Breast epithelium (tissue), 4 donors: ENCODE results near the gene PDE7B. TPM values are rescaled to one million over a fixed set of nuclear protein-coding genes. Genes with fewer than 3 reads are reported as not detected.
A peak's percentile ranks its signal among the peaks of the same experiment; 100 is the strongest.

Source experiments
- DNase-seq, 2 donors: peaks; one replicate each; pipeline ENCODE4 v3.0.0-alpha.2; 2019; ENCODE audit warnings: low spot score in 2 of 2
- H3K27ac ChIP-seq, 2 donors: fragments of 200-600 bp; sonication (generic) in 1 of 2; one replicate each; pipeline ENCODE4 v1.5.1; 2016 to 2019; ENCODE audit warnings: mild to moderate bottlenecking in 1 of 2
- H3K27me3 ChIP-seq, 2 donors: fragments of 200-600 bp; sonication (generic) in 1 of 2; one replicate each; pipeline versions ENCODE4 v1.5.1 to v1.6.0; 2017 to 2019; ENCODE audit warnings: control low read depth in 1 of 2, mild to moderate bottlenecking in 1 of 2
- H3K36me3 ChIP-seq: fragments of 200-600 bp; one replicate; pipeline ENCODE4 v1.5.1; 2019
- H3K4me1 ChIP-seq, 2 donors: fragments of 200-600 bp; sonication (generic); one replicate each; pipeline ENCODE4 v1.5.1; 2016 to 2019; ENCODE audit warnings: control low read depth in 1 of 2
- H3K4me3 ChIP-seq, 3 donors: fragments of 200-600 bp; sonication (generic); 1 replicate in 2 of 3; 2 replicates in 1 of 3; pipeline ENCODE4 v1.5.1; 2016 to 2019; ENCODE audit warnings: mild to moderate bottlenecking in 3 of 3, moderate library complexity in 2 of 3
- H3K9me3 ChIP-seq, 2 donors: fragments of 200-600 bp; sonication (generic) in 1 of 2; one replicate each; pipeline ENCODE4 v1.5.1; 2016 to 2019; ENCODE audit warnings: control low read depth in 1 of 2
- CTCF ChIP-seq, 3 donors: fragments of 450-650 bp; IDR thresholded peaks; one replicate each; pipeline ENCODE4 v1.5.1; 2016 to 2017; ENCODE audit warnings: antibody characterized with exemption in 3 of 3, mild to moderate bottlenecking in 3 of 3, moderate library complexity in 3 of 3
- POLR2A ChIP-seq: fragments of 450-650 bp; IDR thresholded peaks from one replicate; pipeline ENCODE4 v1.6.1; 2016; ENCODE audit warnings: antibody characterized with exemption, mild to moderate bottlenecking, moderate library complexity
- POLR2AphosphoS5 ChIP-seq, 3 donors: sonication (generic); formaldehyde crosslinking; IDR thresholded peaks; one replicate each; pipeline ENCODE4 v1.6.1; 2017; ENCODE audit warnings: antibody characterized with exemption in 3 of 3
- intact Hi-C: fragments of 100-400 bp; cut with DNase I; formaldehyde crosslinking; loops from one replicate; pipeline ENCODE4 v1.15.1; 2023; ENCODE audit warnings: low total_unique reads
- total RNA-seq, 3 donors: library from RNA; depleted of rRNA; stranded (reverse); fragments of >200 nt; gene quantifications; one replicate each; pipeline ENCODE4 v1.1.0, GENCODE V29; 2016

The PDE7B gene
- total RNA-seq, 3 donors from 2014 or later, result 3.4 to 5.2 (median 5.1) TPM

DNA sequence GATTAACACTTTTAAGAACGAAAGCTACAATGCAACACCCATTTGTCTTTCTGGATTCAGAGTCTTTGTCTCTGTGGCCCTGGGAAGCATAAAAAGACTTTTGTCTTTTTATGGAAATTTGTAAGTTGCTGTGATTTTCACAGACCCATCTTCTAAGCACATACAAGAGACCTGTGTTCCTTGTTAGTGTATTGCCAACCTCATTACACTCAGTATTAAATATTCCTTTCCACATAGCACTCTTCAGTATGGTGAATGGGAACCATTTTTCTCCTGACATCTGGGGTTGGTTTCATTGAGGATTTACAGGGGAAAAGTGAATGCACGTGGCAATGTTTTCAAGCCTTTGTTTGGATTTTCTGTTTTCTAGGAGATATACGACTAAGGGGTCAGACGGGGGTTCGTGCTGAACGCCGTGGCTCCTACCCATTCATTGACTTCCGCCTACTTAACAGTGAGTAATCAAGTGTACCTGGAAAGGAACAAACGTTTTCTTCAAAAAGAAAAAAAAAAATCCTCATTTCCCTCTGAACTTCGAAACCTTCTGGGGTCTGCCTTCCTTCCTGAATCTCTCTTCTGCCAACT lies 257.0 kb downstream of the PDE7B start:
- Histone ChIP-seq H3K9me3 (no peaks in the 10 kb centered on the region), H3K4me1 (no peaks in the 10 kb centered on the region), H3K27me3 (no peaks in the 10 kb centered on the region), H3K27ac (peak overlapping the region in 1 of 2 donors; percentile 19), H3K36me3 (no peaks in the 10 kb centered on the region), H3K4me3 (no peak overlapping the region)
- intact Hi-C loops, result no loop called here
- TF ChIP-seq POLR2A (no peak), CTCF (IDR thresholded peaks at IDR 0.05) (no peak), POLR2AphosphoS5 (IDR thresholded peaks at IDR 0.05) (no peak)
- no peak for DNase-seq

DNA sequence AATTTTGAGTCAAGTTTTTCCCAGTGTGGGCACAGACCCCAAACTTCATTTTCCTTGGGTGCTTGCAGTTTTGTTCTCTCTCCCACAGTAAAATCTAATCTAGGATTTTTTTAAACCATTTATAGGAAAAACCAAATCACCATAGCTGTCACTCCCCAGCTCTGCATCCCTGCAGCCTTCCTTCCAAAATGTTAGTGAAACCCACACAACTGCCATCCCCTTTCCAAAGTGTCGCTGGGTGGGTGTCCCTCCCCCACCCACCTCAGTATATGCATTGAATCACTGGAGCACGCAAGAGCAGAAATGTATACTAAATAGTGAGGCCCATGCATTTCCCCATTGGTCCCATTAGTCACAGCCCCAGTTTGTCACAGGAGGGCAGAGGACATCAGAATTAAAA lies 260.3 kb downstream of the PDE7B start:
- Histone ChIP-seq H3K4me3 (no peak overlapping the region), H3K27me3 (no peaks in the 10 kb centered on the region), H3K27ac (no peak overlapping the region), H3K4me1 (no peaks in the 10 kb centered on the region), H3K9me3 (no peaks in the 10 kb centered on the region), H3K36me3 (no peaks in the 10 kb centered on the region)
- no peak for DNase-seq
- TF ChIP-seq POLR2A (no peak), CTCF (IDR thresholded peaks at IDR 0.05) (no peak), POLR2AphosphoS5 (IDR thresholded peaks at IDR 0.05) (no peak)
- intact Hi-C loops, result no loop called here

GRCh38 chr6:136112262-136112661 lies 260.8 kb downstream of the PDE7B start:
- Histone ChIP-seq H3K4me3 (no peak overlapping the region), H3K36me3 (no peaks in the 10 kb centered on the region), H3K27ac (no peak overlapping the region), H3K9me3 (no peaks in the 10 kb centered on the region), H3K27me3 (no peaks in the 10 kb centered on the region), H3K4me1 (no peaks in the 10 kb centered on the region)
- TF ChIP-seq CTCF (IDR thresholded peaks at IDR 0.05) (no peak), POLR2AphosphoS5 (IDR thresholded peaks at IDR 0.05) (no peak), POLR2A (no peak)
- intact Hi-C loops, result no loop called here
- no peak for DNase-seq

DNA sequence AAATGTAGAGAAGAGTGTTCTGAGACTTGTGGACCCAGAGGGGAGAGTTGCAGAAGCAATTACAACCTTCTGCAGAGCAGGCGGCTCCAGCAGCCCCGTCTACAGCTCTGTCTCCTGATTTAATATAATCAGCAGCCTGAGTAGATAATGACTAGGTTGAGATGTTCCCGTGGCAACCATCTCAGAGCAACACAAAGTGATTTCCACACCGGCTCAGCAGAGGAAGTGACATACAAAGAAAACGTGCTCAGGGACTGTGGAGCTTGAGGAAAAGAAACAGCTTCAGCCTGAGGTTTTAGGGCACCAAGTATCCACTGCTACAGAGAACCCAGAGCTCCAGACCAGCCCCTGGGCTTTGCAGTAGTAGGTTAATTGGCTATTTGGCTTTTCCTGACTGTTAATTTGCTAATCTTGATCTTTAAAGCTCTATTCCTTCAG lies 262.3 kb downstream of the PDE7B start:
- no peak for DNase-seq
- Histone ChIP-seq H3K27me3 (no peaks in the 10 kb centered on the region), H3K9me3 (no peaks in the 10 kb centered on the region), H3K27ac (peak overlapping the region in 1 of 2 donors; percentile 26), H3K4me3 (no peak overlapping the region), H3K4me1 (no peaks in the 10 kb centered on the region), H3K36me3 (no peaks in the 10 kb centered on the region)
- intact Hi-C loops, result no loop called here
- TF ChIP-seq CTCF (IDR thresholded peaks at IDR 0.05) (no peak), POLR2A (no peak), POLR2AphosphoS5 (IDR thresholded peaks at IDR 0.05) (no peak)

- no peak overlapping the region for H3K27ac ChIP-seq
- TF ChIP-seq POLR2A, result no peak
- no peak for TF ChIP-seq CTCF (IDR thresholded peaks at IDR 0.05)
- no peak for TF ChIP-seq POLR2AphosphoS5 (IDR thresholded peaks at IDR 0.05)
- H3K9me3 ChIP-seq, result no peaks in the 10 kb centered on the region
- no peaks in the 10 kb centered on the region for H3K27me3 ChIP-seq
- no peaks in the 10 kb centered on the region for H3K4me1 ChIP-seq
- intact Hi-C loops, result no loop called here
- no peak for DNase-seq
- no peak overlapping the region for H3K4me3 ChIP-seq
- no peaks in the 10 kb centered on the region for H3K36me3 ChIP-seq
Observed at GRCh38 chr6:136114661-136115060, 263.2 kb downstream of the PDE7B start.
